NCI-H146 treated with DMSO at 0.1 percent for 48 hours (cell line): ENCODE results near the gene KLHL22.
"Not testable (repeated sequence)": the region's sequence is repeated elsewhere in the genome, so short reads cannot be mapped to it uniquely, and the experiment has no call there.

Source experiments
- DNase-seq: peaks from one replicate; lab custom pipeline; 2025; ENCODE audit not compliant: unreplicated experiment; lab: John Stamatoyannopoulos, UW

Gene KLHL22

GRCh38 chr22:20494978-20495860 is at the start of gene KLHL22:
Gene KLHL22 (minus strand): TSS chr22:20495795. CDS start chr22:20489211, 6,584 bp downstream.
- DNase-seq, result no peak

GRCh38 chr22:20545318-20545634 is 49.7 kb upstream of the KLHL22 start:
- DNase-seq, result not testable (repeated sequence)

DNA sequence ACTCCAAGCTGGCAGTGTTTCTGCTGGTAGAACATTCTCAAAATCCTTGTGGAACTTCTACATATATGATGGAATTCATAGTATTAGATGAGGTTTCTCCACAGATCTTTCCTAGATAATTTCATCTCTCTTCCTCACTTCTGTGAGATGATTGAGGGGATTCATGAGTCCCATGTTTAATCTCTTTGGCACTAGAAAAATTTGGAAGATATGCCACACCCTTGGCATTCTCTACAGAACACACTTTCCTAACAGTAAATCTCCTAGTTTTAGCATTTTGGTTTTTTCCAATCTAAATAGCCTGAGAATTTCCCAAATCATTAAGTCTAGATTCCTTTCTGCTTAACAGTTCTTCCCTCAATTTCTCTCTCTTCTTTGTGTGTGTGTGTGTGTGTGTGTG is 47.1 kb upstream of the KLHL22 start:
- no peak for DNase-seq

DNA sequence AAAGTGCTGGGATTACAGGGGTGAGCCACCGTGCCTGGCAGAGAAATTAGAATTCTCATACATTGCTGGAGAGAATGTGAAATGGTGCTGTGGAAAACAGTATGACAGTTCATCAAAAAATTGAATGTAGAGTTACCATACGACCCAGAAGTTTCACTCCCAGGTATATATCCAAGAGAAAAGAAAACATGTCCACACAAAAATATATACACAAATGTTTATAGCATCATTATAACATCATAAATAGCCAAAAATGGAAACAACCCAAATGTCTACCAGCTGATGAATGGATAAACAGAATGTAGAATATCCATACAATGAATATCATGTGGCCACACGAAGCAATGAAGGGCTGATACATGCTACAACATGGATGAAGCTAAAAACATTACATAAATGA is 46.5 kb upstream of the KLHL22 start:
- DNase-seq, result no peak

- DNase-seq, result not testable (repeated sequence)
These were observed 43.3 kb upstream of the KLHL22 start for GRCh38 chr22:20538875-20539274.

DNA sequence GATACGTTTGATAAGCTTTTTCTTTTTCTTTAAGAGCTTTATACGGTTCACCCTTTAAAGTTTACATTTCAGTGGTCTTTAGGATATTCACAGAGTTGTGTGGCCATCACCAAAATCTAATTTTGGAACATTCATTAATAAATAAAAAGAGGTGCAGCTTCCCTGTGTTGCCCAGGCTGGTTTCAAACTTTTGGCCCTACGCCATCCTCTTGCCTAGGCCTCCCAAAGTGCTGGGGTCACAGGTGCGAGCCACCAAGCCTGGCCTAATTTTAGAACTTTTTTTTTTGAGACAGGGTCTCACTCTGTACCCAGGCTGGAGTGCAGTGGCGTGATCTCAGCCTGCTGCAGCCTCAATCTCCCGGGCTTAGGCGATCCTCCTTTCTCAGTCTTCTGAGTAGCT is 42.4 kb upstream of the KLHL22 start:
- DNase-seq, result no peak

DNA sequence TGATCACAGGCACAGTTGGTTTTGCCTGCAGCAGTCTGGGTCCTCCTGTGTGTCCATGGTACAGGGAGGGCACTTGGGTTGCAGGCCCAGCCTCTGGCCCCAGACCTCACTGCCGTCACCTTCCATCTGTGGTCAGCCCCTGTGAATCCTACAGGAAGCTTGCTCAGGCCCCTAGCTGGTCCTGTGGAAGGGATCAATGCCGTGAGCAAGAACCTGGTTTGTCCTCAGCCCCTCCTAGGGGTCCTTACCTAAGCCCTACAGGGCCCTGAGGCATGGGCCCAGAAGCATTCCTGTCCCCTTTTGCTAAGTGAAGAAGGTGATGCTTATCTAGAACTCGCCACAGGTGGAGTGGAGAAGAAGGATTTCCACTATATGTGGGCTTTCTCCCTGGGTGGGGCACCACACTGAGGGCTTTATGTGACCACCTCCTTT is 41.7 kb upstream of the KLHL22 start:
- DNase-seq, result no peak

GRCh38 chr22:20536590-20537324 is 41.2 kb upstream of the KLHL22 start:
- DNase-seq, result no peak

GRCh38 chr22:20533879-20534265 is 38.3 kb upstream of the KLHL22 start:
- no peak for DNase-seq

GRCh38 chr22:20533095-20533878 is 37.7 kb upstream of the KLHL22 start:
- no peak for DNase-seq

DNA sequence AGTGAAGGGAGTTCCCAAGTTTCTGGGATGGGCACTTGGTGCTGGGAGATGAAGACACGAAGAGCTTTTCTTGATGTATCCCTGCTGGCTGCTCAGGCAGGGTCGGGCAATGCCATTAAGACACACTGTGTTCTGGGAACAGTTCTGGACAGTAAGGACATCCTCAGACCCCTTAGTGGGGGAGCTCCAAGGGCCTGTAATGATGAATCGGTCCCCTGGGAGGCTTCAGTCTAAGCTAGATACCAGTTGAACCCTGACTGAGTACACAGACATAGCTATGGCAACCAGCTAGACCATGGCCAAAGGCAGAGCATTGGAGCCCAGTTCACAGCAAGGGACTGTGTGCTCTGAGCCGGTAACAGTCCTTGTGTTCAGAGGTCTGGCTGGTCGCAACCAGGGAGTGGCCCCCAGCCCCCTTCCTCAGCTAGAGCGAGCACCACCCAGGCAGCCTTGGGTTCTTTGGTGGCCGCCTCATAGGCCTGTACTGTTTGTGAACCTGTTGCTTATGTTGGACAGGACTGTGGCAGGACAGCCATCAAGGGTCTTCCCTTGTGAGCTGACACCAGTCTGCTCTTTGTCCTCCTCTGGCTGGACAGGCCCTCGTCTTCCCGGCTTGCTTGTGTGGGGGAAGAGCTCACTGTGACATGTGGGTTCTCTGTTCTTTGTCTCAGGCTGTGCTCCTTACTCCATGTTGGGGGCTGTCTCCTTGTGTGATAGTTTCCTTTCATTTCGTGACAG is 36.8 kb upstream of the KLHL22 start:
- no peak for DNase-seq

- no peak for DNase-seq
These were observed 36.0 kb upstream of the KLHL22 start for GRCh38 chr22:20531404-20532201.

DNA sequence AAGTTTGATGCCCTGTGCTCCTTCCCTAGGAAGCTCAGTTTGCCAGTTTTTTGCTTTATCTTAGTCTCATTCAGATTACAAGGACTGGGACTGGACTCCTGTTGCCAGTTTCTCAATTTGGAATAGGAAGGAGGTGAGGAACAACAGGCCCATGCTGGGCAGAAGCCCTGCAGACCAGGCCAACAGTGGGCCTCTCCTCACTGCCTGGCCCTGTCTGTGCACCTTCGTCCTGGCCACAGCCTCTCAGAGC is 35.5 kb upstream of the KLHL22 start:
- no peak for DNase-seq

DNA sequence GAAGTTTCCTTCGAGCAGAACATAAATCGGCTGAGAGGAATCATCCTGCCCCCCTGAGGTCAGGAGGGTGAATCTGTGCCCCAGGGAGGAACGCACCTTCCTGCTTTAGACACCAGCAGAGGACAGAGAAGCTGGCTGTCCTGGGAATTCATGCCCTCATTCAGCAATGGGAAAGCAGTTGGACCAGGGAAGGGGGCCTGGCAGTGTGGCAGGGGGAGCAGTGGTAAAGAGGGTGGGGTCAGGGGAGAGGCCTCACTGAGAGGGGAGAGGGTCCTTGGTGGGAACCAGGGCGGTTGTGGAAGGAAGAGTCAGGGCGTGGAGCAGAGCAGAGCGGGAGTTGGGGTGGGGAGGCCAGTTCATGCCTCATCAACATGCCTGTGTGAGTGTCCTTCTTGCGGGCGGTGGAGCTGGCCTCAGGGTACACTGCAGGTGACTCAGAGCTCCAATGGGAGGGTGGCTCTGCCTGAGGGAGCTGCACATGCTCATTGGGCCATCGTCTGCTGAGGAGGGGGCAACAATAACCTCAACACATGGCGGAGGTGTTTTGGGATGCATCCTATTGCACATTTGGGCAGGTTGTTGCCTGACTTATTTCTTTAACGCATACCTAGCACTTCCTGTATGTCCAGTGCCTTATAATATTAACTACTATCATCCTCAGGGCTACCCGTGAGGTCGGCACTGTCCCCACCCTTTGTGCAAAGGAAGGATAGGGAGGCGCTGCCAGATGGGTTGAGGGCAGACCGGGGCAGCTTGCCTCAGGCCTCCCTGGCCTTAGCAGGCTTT is 35.0 kb upstream of the KLHL22 start:
- DNase-seq, result no peak

DNA sequence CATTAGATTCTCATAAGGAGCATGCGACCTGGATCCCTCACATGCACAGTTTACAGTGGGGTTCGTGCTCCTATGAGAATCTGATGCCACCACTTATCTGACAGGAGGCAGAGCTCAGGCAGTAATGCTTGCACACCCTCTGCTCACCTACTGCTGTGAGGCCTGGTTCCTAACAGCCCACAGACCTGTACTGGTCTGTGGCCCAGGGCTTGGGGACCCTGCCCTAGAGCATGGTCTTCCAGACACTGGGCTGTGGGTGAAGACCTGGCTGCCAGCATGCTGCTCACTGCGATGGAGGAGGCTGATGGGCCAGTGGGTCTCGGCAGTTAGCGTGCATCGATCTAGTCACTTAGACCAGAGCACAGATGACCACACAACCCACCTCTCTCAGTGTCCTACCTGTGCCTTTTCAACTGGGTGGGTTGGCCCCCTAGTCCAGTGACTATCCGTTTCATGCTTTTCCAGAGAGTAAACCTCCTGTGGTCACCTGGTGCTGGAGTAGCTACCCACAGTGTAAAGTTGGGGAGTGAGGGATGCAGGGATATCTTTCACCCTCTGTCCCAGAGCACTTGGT is 32.9 kb upstream of the KLHL22 start:
- DNase-seq, result no peak

- DNase-seq, result no peak
These were observed 31.2 kb upstream of the KLHL22 start for GRCh38 chr22:20526628-20527355.

- no peak for DNase-seq
These were observed 30.7 kb upstream of the KLHL22 start for GRCh38 chr22:20526305-20526627.

DNA sequence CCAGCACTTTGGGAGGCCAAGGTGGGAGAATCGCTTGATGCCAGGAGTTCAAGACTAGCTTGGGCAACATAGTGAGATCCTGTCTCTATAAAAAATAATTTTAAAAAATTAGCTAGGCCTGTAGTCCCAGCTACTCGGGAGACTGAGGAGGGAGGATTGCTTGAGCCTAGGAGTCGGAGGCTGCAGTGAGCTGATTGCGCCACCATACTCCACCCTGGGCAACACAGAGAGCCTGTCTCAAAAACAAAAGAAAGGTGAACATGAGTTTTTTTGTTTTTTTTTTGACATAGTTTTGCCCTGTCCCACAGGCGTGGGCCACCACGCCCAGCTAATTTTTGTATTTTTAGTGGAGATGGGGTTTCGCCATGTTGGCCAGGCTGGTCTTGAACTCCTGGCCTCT is 29.5 kb upstream of the KLHL22 start:
- no peak for DNase-seq

DNA sequence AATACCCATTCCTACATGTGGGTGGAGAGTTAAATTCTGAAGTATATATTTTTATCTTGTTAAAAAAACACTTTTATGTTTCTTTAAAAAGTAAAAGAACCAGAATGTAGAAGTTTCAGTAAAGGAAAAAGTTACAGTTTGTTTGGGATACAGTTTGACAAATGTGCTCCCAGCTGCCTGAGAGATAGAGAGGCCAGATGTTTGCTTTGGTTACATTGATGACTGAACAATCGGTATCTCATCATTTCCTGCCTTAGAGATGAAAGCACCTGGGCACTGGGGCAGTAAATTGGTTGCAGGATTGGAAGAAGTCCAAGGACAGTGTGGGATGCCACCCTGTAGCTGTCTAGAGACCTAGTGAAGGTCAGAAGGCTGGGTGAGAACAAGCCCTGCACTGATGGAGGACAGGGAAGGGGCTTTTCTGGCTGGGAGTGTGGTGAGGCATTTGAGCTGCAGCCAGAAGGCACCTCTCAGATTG is 28.4 kb upstream of the KLHL22 start:
- peak; percentile 23 for DNase-seq
